GM18873 (cell line): ENCODE measurements around the gene TMEM175.
A peak's percentile ranks its signal among the peaks of the same experiment; 100 is the strongest.

Experiments used
- ATAC-seq: cut with Tn5 transposase; IDR thresholded peaks from one replicate; pipeline ENCODE4 v1.9.1; 2021; ENCODE audit warnings: mild to moderate bottlenecking, moderate library complexity, moderate number of reproducible peaks; ENCODE audit not compliant: unreplicated experiment, low FRiP score

TMEM175 gene, protein sequence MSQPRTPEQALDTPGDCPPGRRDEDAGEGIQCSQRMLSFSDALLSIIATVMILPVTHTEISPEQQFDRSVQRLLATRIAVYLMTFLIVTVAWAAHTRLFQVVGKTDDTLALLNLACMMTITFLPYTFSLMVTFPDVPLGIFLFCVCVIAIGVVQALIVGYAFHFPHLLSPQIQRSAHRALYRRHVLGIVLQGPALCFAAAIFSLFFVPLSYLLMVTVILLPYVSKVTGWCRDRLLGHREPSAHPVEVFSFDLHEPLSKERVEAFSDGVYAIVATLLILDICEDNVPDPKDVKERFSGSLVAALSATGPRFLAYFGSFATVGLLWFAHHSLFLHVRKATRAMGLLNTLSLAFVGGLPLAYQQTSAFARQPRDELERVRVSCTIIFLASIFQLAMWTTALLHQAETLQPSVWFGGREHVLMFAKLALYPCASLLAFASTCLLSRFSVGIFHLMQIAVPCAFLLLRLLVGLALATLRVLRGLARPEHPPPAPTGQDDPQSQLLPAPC

DNA sequence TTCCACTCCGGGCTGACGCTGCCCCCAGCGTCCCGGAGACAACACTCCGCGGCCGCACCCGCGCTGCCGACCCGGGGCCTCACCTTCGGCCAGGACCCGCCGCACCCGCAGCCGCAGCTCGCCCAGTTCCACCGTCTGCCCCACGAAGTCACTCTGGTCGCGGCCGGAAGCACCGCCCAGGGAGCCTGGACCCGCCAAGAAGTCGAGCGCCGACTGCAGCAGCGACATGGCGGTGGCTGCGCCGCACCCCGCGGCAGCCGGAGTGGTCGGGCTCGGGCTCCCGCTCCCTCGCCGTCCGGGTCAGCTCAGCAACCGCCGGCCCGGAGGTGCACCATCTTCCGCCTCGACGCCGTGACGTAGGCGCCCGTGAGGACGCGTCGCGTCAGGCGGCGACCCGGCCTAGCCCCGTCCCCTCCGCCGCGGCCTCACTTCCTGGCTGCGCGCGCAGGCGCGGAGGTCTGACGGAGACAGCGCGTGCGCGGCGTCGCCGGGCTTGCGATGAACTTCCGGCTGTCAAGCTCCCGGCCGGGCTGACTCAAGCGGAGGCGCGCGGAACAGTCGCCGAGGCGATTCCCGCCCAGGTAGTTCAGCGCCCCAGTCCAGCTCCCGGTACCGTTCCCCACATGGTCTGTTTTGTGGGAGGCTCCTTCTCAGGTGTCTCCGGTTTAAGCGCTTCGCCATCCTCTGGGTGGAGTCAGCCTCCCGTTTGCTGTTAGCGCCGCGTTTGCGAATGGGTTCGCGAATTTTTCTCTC lies at the start of gene TMEM175, which contains the start of gene GAK:
Gene TMEM175 (plus strand): TSS at position 501 of the 753 bp plus-strand sequence. CDS start 15,280 bp downstream, outside the sequence.
Gene GAK (minus strand): TSS at position 357 of the 753 bp plus-strand sequence. CDS start 129 bp downstream, at position 228.
- peak; percentile 81 for ATAC-seq

DNA sequence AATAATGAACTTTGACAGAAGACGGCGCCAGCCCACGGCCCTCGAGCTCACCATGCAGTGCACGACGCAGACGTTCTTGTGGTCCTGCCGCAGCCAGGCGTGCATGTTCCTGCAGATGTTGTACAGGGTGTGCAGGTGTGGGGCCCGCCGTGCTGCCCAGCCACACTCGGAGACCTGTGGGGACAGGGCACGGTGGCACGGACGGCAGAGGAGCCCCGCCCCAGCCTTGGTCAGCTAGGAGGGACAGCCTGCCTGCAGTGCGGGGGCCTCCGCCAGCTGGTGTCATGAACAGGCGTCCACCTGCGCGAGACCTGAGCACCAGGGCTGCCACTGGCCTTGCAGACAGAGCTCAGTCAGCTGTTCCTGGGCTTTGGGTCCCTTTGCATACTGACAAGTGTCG lies 49.6 kb upstream of the TMEM175 start:
- ATAC-seq = no peak

DNA sequence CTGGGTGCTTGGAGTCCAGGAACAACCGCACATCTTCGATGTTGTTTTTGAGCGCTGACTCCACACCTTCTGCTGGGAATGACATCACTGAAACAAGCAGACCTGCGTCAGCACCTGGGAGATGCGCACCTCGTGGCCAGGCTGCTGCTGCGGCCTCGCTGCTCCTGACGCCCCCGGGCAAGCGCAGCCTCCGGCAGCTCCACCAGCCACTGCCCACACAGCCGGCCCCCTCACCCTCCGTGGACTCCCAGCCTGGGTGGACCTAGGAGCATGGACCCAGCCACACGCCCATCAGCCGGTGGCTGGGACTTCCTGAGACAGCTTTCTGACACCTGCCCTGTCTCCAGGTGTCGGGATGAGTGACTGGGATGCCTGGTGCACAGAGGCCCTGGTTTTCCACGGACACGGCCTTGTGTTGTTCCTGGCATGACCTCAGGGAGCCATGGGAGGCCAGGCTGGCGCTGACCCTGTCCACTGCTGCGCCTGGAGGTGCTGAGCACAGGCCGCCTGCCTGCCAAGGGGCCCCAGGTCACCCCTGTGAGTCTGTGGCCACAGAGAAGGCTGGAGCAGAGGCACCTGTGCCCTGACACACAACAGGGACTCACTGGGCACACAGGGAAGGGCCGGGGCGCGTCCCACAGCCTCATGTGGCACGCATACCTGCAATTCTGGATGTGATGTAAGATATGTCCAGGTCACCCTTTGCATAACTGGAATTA lies 48.7 kb upstream of the TMEM175 start:
- ATAC-seq = no peak

DNA sequence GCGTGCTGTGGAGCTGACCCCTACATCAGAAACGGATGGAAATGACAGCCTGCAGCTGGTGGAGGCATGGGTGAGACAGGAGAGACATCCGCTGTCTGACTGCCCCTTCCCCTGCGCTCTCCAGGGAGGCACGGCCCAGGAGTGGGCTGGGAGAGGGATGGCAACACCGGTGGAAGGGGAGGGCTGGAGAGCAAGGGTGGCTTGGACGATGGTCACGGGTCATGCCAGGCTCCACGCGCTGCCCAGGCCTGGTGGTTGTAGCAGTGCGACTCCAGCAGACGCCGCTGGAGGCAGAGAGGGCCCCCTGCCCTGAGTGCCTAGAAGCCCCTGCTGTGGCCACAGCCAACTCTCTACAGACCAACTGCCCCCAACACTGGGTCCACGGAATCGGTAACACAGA lies 48.0 kb upstream of the TMEM175 start:
- ATAC-seq = no peak

- ATAC-seq = no peak
Measured at GRCh38 chr4:884896-885295, 47.4 kb upstream of the TMEM175 start.

GRCh38 chr4:885353-885752 lies 46.9 kb upstream of the TMEM175 start:
- ATAC-seq = no peak

GRCh38 chr4:886244-886643 lies 46.0 kb upstream of the TMEM175 start:
- no peak for ATAC-seq

DNA sequence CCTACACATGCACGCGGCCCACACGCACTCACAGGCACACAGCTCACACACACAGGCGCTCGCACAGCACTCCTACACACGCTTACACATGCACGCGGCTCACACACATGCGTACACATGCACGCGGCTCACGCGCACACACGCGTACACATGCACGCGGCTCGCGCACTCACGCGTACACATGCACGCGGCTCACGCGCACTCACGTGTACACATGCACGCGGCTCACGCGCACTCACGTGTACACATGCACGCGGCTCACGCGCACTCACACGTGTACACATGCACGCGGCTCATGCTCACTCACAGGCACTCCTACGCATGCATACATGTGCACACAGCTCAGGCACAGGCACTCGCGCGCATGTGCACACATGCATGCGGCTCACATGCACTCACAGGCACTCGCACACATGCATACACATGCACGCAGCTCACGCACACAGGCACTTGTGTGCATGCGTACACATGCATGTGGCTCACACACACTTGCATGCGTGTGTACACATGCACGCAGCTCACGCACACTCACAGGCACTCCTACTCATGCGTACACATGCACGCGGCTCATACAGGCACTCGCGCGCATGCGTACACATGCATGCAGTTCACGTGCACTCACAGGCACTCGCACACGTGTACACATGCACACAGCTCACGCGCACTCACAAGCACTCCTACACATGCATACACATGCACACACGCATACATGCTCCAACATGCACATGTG lies 45.1 kb upstream of the TMEM175 start:
- no peak for ATAC-seq

DNA sequence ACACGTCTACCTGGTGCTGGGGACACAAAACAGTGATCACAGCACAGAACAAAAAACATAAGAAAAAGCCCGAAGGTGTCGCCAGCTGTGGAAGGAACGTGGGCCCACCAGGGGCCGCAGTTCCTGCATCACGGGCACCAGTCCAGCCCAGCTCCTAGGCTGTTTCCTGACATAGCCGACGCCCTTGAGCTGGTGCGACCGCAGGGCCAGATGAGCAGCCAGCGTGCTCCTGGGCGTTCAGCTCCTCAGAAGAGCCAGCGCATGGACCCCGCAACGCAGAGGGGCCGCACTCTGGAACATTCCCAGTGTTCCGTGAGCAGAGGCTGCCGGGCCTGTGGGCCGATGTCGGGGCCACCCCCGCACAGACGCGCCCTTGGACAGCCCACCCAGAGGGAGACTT lies 44.2 kb upstream of the TMEM175 start:
- ATAC-seq = no peak

DNA sequence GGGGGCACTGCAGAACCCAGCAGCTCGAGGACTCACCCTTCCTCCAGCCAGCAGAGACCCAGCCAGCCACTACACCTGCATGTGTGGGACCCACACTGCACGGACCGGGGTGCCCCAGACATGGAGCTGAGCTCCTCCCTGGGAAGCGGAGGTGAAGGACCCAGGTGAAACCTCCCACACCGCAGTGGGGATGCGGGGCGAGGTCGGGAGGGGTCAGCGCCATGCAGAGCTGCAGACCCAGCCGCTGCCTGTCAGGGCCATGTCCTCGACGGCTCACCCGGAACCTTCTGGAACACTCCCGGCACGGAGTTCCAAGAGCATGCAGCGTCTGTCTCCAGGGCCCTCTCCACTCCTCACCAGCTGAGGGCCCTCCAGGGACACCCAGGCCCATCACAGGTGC lies 42.7 kb upstream of the TMEM175 start:
- no peak for ATAC-seq

- no peak for ATAC-seq
Measured at GRCh38 chr4:890036-890695, 42.1 kb upstream of the TMEM175 start.

- ATAC-seq = no peak
Measured at GRCh38 chr4:891747-892146, 40.5 kb upstream of the TMEM175 start.

GRCh38 chr4:892780-893179 lies 39.5 kb upstream of the TMEM175 start:
- ATAC-seq = no peak

DNA sequence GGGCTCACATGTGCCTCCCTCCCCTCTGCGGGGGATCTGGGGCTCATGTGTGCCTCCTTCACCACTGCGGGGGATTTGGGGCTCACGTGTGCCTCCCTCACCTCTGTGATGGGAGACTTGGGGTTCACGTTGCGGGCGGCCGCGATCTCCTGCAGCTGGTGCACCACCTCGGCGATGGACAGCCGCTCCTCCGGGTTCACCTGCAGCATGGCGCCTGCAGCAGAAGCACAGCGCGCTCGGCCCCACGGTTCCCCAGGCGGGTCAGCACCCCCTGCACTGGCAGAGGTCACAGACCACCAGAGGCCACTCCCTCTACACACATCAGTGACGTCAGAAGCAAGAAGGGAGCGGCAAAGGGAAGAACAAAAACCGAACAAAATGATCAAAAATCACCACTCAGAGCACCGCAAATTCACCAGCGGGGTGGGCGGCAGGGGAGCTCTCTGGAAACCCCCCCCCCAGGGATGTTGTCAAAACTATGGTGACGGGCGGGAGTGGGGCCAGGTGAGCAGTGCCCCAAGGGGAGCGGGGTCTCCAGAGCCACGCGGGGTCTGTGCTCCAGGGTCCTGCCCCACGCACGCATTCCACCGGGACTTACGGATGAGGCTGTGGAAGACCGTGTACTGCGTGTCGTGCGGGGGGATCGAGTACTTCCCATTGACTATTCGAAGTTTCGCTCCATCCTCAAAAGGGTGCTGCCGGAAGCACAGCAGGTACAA lies 38.8 kb upstream of the TMEM175 start:
- ATAC-seq = no peak

DNA sequence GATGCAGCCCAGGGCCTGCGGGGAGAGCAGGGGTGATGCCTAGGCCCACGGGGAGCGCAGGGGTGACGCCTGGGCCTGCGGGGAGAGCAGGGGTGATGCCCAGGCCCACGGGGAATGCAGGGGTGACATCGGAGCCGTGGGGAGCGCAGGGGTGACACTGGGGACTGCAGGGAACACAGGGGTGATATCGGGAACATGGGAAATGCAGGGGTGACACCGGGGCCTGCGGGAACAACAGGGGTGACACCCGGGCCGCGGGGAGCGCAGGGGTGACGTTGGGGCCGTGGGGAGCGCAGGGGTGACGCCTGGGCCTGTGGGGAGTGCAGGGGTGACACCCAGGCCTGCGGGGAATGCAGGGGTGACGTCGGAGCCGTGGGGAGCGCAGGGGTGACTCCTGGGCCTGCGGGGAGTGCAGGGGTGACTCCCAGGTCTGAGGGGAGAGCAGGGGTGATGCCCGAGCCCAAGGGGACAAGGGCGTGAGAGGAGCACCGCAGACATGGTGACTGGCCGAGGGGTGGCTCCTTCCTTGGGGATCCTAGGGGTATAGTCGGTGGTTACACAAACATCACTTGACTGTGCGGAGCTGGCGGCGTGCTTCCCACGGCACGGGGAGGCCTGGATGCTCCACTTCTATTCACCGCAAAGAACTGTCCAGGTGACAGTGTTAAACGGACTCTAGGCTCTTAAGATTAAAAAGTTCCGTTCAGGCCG lies 38.1 kb upstream of the TMEM175 start:
- ATAC-seq = no peak

DNA sequence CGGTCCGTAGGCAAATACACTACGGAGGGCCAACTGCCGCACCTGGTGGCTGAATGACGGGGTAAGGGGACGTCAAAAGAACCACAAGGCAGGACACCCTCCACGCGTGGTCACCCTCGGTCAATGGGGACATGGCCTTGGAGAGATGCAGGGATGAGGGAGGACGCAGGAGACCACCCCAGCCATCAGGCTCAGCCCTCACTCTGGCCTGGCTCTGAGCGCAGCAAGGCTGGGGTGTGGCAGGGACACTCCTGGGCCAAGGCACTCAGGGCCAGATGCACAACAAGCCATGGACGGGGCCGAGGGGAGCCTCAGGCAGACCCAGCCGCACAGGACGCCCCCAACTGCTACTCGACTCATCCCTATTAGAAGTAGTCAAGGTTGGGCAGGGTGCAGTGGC lies 36.7 kb upstream of the TMEM175 start:
- no peak for ATAC-seq

DNA sequence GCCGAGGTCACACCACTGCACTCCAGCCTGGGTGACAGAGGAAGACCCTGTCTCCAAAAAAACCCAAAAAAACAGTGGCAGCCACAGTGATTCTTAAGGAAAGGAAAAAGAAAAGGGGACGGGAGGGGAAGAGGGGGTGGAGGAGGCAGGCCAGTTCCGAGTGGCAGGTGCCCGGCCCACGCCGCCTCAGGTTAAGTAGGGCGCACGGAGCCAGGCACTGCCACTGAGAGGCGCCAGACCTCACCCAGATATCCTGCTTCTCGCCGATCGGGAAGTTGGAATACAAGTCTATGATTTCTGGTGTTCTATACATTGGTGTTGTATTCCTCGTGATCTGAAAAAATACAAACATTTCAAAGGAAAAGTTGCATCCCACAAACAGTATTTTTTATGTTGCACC lies 36.0 kb upstream of the TMEM175 start:
- ATAC-seq = no peak

DNA sequence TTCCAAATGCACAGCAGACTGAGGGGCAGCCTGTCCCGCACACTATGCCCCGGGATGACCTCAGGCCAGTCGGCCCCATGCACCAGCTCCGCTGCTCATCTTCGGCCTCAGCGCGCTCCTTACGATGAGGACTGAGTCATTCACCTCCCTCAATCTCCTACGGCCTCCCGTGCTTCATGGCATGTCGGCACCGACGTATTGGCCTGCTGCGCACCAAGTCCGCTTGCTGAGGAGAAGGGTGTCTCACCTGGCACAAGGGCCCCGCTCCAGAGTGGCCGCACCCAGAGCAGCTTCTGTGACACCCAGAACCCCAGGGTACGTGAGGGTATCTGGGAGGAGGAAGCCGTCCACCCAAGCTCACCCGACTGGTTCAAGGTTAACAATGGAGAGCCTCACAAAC lies 35.6 kb upstream of the TMEM175 start:
- no peak for ATAC-seq
